Neural cell (in vitro differentiated cells): Measurements from ENCODE around the gene IL1R2.

Source experiments
- CTCF ChIP-seq: fragments of 450-650 bp; IDR thresholded peaks from 2 replicates; pipeline ENCODE4 v1.5.1; 2014; ENCODE audit warnings: antibody characterized with exemption, mild to moderate bottlenecking, moderate library complexity; ENCODE audit not compliant: poor library complexity, severe bottlenecking
- EZH2 ChIP-seq: fragments of 200-600, 300-800 bp; shearing (Covaris generic), sonication (generic); IDR thresholded peaks from 2 replicates; pipeline ENCODE4 v1.6.1; 2014; ENCODE audit warnings: antibody characterized with exemption, low read length, borderline replicate concordance, mild to moderate bottlenecking; ENCODE audit not compliant: insufficient read depth, poor library complexity, severe bottlenecking
- MXI1 ChIP-seq: fragments of 450-650 bp; conservative IDR thresholded peaks from 2 replicates; pipeline ENCODE4 v1.6.1; 2014; ENCODE audit warnings: antibody characterized with exemption, mild to moderate bottlenecking; ENCODE audit not compliant: poor library complexity, severe bottlenecking
- POLR2AphosphoS5 ChIP-seq: IDR thresholded peaks from 2 replicates; pipeline ENCODE4 v1.6.1; 2012
- RAD21 ChIP-seq: fragments of 450-650 bp; conservative IDR thresholded peaks from 2 replicates; pipeline ENCODE4 v1.6.1; 2014; ENCODE audit warnings: antibody characterized with exemption, mild to moderate bottlenecking, moderate library complexity
- TF ChIP-seq, protein P1 (sequence below): IDR thresholded peaks from 2 replicates; pipeline ENCODE4 v1.6.1; 2012; ENCODE audit warnings: borderline replicate concordance

GRCh38 chr2:102008490-102008889, 16.7 kb downstream of the IL1R2 start:
- TF ChIP-seq CTCF (no peak), POLR2AphosphoS5 (no peak), EZH2 (no peak), RAD21 (no peak), MXI1 (no peak)
- TF ChIP-seq, protein P1, sequence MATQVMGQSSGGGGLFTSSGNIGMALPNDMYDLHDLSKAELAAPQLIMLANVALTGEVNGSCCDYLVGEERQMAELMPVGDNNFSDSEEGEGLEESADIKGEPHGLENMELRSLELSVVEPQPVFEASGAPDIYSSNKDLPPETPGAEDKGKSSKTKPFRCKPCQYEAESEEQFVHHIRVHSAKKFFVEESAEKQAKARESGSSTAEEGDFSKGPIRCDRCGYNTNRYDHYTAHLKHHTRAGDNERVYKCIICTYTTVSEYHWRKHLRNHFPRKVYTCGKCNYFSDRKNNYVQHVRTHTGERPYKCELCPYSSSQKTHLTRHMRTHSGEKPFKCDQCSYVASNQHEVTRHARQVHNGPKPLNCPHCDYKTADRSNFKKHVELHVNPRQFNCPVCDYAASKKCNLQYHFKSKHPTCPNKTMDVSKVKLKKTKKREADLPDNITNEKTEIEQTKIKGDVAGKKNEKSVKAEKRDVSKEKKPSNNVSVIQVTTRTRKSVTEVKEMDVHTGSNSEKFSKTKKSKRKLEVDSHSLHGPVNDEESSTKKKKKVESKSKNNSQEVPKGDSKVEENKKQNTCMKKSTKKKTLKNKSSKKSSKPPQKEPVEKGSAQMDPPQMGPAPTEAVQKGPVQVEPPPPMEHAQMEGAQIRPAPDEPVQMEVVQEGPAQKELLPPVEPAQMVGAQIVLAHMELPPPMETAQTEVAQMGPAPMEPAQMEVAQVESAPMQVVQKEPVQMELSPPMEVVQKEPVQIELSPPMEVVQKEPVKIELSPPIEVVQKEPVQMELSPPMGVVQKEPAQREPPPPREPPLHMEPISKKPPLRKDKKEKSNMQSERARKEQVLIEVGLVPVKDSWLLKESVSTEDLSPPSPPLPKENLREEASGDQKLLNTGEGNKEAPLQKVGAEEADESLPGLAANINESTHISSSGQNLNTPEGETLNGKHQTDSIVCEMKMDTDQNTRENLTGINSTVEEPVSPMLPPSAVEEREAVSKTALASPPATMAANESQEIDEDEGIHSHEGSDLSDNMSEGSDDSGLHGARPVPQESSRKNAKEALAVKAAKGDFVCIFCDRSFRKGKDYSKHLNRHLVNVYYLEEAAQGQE: no peak
